Measurements from ENCODE around the gene GPR153. TPM values are rescaled to one million over a fixed set of nuclear protein-coding genes. Genes with fewer than 3 reads are reported as not detected.

GPR153 gene
- total and polyA plus RNA-seq, 2 donors (not counting 1 experiment from before 2014, with no cell fraction given) = 0.04 to 0.20 TPM

DNA sequence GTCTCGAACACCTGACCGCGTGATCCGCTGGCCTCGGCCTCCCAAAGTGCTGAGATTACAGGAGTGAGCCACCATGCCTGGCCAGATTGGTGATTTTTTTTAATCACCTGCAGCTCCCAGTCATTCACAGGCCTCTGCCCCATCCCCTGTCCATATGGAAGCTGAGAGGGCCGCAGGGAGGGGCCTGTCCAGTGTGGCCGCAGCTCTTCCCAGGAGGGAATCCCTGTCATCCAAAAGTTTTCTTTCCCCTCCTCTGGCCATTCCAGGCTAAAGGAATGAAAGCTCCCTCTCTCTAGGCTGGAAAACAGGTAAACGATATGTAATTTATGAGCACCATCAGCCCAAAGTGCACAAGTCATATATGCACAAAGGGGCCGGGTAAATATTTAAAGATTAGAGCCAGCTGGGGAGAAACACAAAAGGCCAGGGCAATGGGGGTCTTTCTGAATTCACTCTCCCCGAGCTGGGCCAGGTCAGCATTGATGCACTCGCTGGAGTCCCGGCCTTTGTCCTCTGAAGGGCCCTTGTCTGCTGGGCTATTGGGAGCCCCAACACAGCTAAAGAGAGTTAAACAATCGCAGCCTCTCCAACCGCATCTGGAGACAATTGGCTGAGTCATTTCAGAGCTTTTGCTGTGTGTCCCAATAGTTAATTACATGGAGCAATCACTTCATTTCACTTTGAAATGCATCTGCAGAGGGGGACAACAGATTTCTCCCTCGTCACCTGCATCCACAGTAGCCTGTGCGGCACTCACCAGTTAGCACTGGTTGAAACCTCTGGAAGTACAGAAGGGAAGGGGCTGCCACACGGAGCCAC is 20.7 kb downstream of the GPR153 start:
- intact Hi-C loops (cut with micrococcal nuclease) = loop anchor here (5.0 kb wide), 1 partner anchor 462 kb away; the partner anchor contains the start of gene DNAJC11

More for the DNA sequence above, 20.7 kb downstream of the GPR153 start:
- 47% methylated on average over 13 of the region's 17 CpGs for WGBS (ENCODE audit: insufficient coverage)
- DNase-seq = no peak
- H4K20me1 ChIP-seq (ENCODE audit: control insufficient read depth, insufficient read depth, low read length, poor library complexity, severe bottlenecking) = no peaks in the 10 kb centered on the region
- ChIA-PET POLR2A (no interaction called here), CTCF (interaction anchor here (0.6 to 1.4 kb wide), 4 partner anchors 8 to 201 kb away, joined by 3 read pairs; no protein-coding TSS in a partner anchor)
- H3K36me3 ChIP-seq (replicated peaks in 1 of 2; ENCODE audit: control extremely low read depth in 1 of 2, control insufficient read depth in 1 of 2, extremely low read depth in 1 of 2, insufficient read depth in 2 of 2, low read length in 1 of 2) = no peaks in the 10 kb centered on the region
- H3K4me1 Mint-ChIP-seq = peaks cover 9% of the 10 kb centered on the region
- H3K9me3 Mint-ChIP-seq (ENCODE audit: insufficient read depth) = no peaks in the 10 kb centered on the region
- no peak overlapping the region for H3K4me2 ChIP-seq (replicated peaks; ENCODE audit: low read depth, low read length, poor library complexity, severe bottlenecking)
- no peak overlapping the region for H3K4me3 Mint-ChIP-seq
- peaks cover 2% of the 10 kb centered on the region for H3K79me2 ChIP-seq (ENCODE audit: control insufficient read depth, insufficient read depth, low read length)
- H3K4me3 ChIP-seq (ENCODE audit: control extremely low read depth in 1 of 5, extremely low read depth in 1 of 5, insufficient read depth in 1 of 5, low read depth in 2 of 5, low read length in 4 of 5) = no peak overlapping the region
- H2AFZ ChIP-seq (ENCODE audit: insufficient read depth, low read depth, low read length, poor library complexity, severe bottlenecking) = no peak overlapping the region
- peaks cover 0 to 56% (median 36%) of the 10 kb centered on the region in 4 experiments for H3K27me3 ChIP-seq (replicated peaks in 1 of 4; ENCODE audit: control extremely low read depth in 1 of 4, control insufficient read depth in 3 of 4, insufficient read depth in 4 of 4, low read length in 3 of 4)
- H3K27ac Mint-ChIP-seq = no peak overlapping the region
- TF ChIP-seq, protein P1, sequence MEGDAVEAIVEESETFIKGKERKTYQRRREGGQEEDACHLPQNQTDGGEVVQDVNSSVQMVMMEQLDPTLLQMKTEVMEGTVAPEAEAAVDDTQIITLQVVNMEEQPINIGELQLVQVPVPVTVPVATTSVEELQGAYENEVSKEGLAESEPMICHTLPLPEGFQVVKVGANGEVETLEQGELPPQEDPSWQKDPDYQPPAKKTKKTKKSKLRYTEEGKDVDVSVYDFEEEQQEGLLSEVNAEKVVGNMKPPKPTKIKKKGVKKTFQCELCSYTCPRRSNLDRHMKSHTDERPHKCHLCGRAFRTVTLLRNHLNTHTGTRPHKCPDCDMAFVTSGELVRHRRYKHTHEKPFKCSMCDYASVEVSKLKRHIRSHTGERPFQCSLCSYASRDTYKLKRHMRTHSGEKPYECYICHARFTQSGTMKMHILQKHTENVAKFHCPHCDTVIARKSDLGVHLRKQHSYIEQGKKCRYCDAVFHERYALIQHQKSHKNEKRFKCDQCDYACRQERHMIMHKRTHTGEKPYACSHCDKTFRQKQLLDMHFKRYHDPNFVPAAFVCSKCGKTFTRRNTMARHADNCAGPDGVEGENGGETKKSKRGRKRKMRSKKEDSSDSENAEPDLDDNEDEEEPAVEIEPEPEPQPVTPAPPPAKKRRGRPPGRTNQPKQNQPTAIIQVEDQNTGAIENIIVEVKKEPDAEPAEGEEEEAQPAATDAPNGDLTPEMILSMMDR (IDR thresholded peaks at IDR 0.05) = no peak
- TF ChIP-seq EZH2 (IDR thresholded peaks at IDR 0.05; ENCODE audit: borderline replicate concordance, insufficient read depth, low read depth, low read length, poor library complexity, severe bottlenecking) = no peak
- peaks cover 17% of the 10 kb centered on the region in 2 donors for H3K4me1 ChIP-seq (ENCODE audit: control insufficient read depth in 2 of 2, insufficient read depth in 2 of 2, low read length in 2 of 2)
- H3K9ac ChIP-seq (ENCODE audit: low read length) = no peak overlapping the region
- peaks cover 31% of the 10 kb centered on the region for H3K27me3 Mint-ChIP-seq
- H3K27ac ChIP-seq (ENCODE audit: low read length in 2 of 2) = no peak overlapping the region
- H3K9me3 ChIP-seq (ENCODE audit: control extremely low read depth in 1 of 3, control insufficient read depth in 2 of 3, insufficient read depth in 1 of 3, low read length in 2 of 3) = peaks cover 0 to 21% (median 0%) of the 10 kb centered on the region in 3 donors
- ATAC-seq (ENCODE audit: low read depth) = no peak
